Activated CD4-positive, alpha-beta T cell treated with anti-CD3 and anti-CD28 coated beads, Interleukin-10, Interleukin-2, amounts not matched to agents 100 ng/mL and 50 ng/mL, durations not matched to agents 16 hours and 8 hours (primary cell): Measurements from ENCODE around the gene SNX32.
A peak's percentile ranks its signal among the peaks of the same experiment; 100 is the strongest.

ENCODE experiments used
- DNase-seq: peaks from one replicate; pipeline ENCODE4 v3.0.0-alpha.2; 2020

The SNX32 gene

DNA sequence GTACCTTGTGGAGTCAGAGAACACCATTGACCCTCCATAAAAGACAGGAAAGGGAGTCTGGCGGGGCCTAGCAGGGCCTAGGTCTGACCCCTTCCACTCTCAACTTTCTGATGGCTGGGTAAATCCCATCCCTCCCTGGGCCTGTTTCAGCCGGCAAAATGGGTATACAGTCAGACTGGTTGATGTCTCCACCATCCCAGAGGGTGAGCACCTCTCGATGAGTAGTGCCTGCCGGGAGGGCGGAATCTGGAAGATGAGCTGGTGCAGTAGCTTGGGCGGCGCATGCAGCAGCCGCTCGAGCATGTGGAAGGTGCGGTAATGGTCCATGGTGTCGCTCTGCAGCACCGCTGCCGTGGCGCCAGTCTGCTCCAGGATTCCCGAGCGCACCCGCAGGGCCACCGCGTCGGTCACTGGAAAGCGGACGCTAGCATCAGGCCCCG lies 54.0 kb downstream of the SNX32 start:
- DNase-seq: peak; percentile 34

DNA sequence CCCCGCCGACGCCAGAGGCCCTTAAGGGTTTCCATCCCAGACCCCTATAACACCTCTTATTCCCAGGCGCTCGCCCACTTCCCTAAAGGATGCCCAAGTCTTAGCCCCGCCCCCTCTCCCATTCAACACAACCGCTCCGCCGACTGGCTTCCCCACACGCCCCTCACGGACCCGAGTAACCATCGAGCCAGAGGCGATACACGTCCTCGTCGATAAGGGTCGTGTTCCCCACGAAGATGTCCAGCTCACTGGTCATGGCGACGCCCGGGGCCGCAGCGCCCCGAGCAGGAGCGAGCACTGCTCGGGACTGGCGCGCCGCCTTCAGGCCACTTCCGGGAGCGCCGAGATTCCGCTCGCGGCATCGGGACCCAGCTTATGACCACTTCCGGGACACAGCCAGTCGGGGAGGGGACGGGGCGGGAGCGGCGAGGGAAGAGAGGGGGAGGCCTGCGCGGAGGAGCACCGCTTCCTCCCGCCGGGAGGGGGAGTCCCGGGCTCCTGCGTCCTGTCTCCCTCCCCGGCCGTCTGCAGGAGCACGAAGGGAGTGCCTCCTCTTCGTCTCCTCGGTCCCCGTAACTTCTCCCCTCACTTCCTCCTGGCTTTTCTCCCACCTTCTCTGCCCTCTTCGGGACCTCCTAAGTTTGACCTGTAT lies 54.5 kb downstream of the SNX32 start, which contains the start of gene FIBP:
FIBP (minus strand) TSS at position 309 of the 652 bp plus-strand sequence; CDS start at position 256, 53 bp downstream.
- DNase-seq: peak; percentile 98

DNA sequence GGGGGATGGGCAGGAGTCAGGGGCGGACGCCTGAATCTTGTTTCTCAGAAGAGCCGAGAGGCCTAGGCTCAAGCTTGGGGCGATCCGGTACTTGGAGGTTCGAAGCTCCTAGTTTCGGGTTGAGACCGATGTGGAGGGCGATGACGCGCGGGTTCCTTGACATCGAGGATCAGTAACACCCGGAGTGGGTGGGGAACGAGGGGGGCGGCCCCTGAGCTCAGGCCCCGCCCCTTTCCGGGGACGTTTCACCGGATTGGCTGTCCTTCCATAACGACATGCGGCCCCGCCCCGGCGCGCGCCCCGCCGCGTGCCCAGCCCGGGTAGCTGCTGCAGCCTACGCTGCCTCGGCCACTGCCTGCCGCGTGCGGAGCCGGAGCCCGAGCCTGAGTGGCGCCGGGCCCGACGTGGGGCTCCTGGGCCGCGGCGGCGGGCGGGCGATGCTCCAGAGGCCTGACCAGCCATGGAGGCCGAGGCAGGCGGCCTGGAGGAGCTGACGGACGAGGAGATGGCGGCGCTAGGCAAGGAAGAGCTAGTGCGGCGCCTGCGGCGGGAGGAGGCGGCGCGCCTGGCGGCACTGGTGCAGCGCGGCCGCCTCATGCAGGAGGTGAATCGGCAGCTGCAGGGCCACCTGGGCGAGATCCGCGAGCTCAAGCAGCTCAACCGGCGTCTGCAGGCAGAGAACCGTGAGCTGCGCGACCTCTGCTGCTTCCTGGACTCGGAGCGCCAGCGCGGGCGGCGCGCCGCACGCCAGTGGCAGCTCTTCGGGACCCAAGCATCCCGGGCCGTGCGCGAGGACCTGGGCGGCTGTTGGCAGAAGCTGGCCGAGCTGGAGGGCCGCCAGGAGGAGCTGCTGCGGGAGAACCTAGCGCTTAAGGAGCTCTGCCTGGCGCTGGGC lies 56.8 kb downstream of the SNX32 start, which contains the start of gene CCDC85B:
CCDC85B (plus strand) TSS at position 350 of the 895 bp plus-strand sequence; CDS start at position 461, 111 bp downstream.
- DNase-seq: peak; percentile 100

DNA sequence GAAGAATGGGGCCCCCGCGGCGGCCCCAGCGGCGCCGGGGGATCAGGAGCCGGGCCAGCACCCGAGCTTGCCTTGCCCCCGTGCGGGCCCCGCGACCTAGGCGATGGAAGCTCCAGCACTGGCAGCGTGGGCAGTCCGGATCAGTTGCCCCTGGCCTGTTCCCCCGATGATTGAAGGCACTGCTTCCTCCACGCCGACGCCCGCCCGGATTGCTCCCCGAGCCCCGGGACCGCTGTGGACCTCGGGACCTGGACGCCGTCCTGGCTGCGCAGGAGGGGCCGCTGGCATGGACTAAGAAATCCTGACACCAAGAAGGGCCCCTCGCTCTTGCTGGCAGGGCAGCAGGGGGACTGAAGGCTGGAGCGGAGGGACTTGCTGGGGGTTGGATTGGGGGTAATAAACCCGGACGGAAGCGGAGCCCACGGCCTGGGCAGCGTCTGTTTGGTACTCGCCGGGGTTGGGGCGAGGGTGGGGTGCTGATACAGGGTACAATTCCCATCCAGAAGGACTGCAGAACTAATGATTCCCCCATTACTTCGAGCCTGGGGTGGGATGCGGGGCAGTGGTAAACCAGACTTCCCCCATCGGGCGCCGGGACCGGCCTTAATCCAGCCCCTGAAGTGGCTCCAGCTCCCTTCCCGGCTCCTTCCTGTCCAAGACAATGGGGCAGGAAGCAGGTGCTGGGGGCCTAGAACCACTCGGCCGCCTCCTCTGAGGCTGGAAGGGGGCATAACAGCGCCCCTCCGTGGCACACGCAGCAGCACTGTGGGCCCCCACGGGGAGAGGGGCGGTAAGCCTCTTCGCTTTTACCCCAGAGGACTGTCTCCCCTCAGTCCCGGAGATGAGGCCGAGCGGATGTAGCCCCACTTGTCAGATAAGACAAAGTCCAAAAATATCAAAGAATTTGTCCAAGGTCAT lies 57.7 kb downstream of the SNX32 start:
- peak; percentile 60 for DNase-seq

DNA sequence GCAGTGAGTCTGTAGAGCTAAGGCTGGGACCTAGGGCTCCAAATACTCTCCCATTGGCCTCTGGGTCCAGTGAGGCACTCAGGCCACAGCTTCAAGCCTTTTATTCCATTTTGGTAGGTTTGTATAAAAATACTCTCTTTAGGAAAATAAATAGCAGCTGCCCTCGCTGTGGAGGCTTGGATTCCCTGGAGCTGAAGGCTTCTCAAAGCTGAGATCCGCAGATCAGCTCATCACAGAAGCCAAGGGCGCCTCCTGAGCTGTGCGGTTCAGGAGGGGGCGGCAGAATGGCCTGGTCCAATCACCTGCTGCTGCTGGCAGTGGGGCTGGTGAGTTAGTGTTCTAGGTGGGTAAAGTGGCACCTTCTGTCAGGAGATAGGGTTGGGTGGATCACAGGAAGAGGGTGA lies 58.4 kb downstream of the SNX32 start:
- DNase-seq: peak; percentile 49

DNA sequence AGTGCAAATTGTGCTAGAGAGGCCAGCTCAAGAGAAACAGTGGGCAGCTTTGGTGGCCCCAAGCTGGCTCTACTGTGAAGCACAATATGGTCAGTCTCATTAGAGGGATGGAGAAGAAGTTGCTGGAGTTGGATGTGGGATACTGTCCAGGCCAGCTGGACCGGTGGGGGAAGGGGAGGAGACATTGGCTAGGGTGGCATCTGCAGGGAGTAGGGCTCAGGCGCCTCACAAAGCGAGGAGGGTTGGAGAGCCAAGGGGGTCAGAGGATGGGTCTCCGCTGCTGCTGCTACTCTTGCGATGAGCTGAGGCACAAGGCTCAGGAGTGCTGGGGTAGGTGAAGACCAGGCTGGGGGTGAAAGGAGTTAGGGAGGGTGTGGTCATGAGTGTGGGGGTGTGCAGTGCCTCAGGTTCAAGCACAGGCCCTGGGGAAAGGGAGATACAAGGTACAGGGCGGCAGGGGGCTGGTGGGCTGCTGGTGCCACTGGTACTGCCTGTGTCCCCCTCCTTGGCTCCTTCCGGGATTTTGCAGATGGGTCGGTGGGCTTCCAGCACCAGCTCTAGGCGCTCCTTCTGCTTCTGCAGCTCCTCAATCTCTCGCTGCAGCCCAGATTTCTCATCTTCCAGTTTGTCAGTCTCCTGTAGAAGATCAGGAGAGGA lies 59.0 kb downstream of the SNX32 start:
- DNase-seq: no peak

DNA sequence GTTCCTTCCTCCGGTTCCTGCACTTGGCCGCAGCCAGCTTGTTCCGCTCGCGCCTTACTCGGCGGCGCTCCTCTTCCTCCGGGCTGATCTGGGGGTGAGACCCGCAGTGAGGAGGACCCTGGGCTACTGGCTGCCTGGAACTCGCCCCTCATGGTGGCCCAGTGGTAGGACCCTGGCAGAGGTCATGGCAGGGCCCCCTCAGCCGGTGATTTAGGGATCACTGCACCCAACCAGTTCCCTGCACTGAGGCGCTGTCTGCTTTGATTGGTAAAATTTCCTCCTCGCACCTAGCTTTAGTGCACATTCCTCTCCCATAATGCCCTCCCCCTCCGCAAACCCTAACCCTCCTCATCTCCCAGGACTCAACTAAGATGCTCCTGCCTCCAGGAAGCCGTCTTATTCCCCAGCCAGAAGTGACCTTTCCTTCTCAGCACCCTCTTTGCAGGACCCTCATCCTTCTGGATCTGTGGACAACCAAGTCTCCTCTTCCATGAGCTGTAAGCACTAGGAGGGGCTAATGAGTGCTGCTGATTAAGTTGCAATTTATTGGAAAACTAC lies 60.4 kb downstream of the SNX32 start:
- peak; percentile 69 for DNase-seq

DNA sequence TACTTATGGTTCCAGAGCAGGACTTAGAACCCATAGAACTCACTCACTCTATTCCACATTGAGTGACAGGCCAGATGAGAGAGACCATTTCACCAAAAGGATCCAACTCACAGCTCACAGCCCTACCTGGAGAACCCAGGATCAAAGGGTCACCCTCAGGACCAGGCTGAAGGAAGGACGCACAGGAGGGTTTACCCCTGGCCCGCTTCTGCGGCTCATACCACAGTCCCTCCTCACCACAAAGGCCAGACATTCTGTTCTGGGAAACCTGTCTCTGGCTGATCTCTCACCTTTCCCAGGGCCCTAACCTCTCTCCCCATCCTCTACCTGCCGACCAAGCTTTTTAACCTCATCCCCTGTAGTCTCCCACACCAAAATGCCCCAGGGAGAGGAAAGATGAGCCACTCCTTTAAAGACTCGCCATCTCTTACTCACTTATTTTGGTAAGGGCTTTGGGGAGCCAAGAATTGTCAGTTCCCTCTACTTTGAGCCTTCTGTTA lies 61.8 kb downstream of the SNX32 start:
- no peak for DNase-seq

DNA sequence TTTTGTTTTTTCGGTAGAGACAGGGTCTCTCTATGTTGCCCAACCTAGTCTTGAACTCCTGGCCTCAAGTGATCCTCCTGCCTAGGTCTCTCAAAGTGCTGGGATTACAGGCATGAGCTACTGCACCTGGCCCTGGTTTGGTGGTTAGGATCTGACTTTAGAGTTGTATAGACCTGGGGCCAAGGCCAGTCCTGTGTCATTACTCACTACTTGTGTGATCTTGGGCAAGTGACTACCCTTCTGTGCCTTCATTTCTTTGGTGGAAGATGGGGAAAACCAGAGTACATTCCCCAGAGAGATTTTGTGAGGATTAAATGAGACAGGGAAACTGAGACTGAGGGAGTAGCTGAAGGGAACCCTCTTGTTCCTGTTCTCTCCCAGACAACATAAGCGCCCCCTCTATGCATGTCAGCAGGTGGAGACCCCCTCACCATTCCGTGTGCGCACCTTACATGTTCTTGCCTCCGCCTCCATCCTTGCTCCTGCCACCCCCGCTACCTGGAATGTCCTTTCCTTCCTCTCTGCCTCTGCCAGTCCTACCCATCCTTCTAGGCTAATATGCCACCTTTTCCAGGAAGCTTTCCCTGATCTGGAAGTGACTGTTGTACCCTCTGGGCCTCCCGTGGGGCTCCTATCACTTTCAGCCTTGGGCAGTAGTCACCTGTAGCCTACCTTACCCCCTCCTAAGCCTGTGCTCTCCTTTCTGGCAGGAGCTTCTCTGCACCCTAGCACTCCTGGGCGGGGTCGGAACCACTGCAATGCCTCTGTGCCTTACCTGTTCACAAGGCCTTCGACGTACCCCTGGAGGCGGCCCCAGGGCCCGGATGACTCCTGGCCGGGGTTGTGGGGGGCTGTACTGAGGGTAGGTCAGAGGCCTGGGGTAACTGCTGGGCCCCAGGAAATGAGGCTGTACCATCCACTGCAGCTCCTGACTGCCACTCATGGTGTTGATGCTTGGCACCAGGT lies 62.6 kb downstream of the SNX32 start:
- no peak for DNase-seq

DNA sequence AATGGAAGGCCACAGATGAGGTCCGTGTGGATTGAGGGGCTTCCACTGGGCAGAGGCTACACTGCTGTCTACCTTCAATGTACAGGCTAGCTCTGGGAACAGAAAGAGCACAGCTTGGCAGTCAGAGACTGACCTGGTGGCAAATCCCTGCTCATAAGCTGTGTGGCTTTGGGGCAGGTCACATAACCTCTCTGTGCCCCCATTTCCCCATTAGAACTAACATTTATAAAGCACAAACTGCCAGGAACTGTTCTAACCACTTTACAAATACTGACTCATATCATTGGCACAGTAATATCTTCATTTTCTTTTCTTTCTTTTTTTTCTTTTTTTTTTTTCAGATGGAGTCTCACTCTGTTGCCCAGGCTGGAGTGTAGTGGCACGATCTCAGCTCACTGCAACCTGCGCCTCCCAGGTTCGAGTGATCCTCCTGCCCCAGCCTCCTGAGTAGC lies 63.3 kb downstream of the SNX32 start:
- peak; percentile 54 for DNase-seq

DNA sequence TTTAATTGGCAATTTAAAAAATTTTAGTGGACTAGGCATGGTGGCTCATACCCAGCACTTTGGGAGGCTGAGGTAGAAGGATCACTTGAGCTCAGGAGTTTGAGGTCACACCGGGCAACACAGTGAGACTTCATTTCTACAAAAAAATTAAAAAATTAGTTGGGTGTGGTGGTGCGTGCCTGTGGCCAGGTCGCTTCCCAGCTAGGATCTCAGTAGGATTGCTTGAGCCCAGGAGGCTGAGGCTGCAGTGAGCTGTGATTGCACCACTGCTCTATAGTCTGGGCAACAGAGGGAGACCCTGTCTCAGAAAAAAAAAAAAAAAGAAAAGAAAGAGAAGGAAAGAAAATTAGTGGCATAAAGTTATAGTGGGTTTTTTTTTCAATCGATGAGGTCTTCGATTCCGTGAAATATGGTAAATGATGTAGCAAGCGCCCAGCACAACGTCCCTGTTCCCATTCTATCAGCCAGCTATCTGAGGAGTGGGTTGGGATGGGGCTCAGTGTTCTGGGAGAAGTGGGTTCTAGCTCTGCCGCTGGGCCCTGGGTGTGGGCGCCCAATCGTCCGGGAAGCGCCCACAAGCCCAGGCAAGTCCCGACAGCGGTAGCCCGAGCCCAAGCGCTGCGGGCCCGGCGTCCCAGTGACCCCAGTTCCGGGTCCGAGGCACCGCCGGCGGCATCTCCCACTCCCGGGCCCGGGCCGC lies 65.0 kb downstream of the SNX32 start:
- DNase-seq: no peak

DNA sequence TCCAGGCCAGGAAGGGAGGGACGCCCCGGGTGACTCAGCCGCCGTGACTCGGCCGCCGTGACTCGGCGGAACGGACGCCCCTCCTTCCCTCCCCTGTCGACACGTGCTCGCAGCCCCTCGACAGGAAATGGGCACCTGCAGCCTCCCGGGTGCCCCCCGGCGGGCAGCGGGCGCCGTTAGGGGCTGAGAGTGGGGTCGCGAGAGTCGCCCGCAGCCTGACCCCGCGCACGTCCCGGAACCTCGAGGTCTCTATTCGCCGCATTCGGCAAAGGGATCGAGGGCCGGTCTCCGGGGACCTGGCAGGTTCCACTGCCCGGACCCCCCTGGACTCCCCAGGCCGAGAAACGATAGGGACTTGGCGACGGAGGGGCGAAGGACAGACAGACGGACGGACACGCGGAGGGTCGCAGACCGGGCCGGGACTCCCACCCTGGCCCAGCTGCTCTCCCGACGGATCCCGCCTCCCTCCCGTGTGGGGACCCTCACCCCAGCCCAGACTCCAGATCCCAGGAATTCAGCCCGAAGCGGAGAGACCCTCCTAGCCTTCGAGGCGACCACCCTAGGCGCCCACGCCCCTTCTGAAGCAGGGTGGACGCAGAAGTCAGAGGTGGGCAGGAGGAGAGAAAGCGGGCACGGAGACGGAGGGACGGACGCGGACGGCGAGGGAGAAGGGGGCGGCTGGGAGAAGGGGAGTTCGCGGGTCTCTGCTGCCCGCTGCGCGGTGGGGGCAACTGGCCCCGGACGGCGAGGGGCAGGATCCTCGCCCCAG lies 65.8 kb downstream of the SNX32 start:
- peak; percentile 82 for DNase-seq

DNA sequence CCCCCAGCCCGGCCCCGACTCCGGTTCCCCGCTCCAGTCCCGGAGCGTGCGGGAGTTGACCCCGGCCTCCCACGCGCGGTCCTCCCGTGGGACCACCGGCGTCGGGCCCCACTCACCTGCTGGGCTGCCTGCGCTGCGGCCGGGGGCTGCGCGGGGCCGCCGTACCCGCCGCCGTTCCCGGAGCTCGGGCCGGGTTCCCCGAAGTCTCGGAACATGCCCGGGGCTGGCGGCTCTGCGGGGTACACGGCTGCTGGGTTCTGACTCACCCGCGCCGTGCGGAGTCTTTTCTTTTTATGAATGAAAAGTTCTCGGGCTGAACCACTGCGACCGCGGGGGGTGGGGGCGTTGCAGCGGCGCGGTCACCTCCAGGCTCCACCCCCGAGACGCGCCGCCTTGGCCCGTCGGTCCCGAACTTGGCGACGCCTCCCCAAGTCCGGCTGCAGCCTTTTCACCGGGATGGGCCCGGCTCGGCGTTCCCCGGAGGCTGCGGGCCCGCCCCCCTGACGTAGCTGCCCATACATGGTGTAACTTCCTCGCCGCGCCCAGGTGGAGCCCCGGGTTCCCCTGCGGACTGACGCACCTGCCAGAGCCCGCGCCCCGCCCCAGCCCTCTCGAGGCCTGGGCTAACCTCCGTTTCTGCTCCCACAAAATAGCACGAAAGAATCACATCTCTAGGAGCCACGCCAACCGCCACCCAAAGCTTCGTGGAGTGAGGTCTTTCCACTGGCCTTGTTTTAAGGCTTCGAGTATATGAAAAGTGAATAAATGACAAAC lies 66.5 kb downstream of the SNX32 start, which contains the start of gene FOSL1:
FOSL1 (minus strand) TSS at position 264 of the 774 bp plus-strand sequence; CDS start at position 215, 49 bp downstream.
- DNase-seq: peak; percentile 96

DNA sequence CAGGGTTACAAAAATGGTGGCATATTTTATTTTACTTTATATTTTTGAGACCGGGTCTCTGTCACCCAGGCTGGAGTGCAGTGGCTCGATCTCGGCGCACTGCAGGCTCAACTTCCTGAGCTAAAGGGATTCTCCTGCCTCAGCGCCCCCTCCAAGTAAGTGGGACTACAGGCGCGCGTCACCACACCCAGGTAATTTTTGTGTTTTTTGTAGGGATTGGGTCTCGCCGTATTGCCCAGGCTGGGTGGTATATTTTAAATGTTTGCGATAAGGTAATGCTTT lies 67.1 kb downstream of the SNX32 start:
- DNase-seq: no peak

DNA sequence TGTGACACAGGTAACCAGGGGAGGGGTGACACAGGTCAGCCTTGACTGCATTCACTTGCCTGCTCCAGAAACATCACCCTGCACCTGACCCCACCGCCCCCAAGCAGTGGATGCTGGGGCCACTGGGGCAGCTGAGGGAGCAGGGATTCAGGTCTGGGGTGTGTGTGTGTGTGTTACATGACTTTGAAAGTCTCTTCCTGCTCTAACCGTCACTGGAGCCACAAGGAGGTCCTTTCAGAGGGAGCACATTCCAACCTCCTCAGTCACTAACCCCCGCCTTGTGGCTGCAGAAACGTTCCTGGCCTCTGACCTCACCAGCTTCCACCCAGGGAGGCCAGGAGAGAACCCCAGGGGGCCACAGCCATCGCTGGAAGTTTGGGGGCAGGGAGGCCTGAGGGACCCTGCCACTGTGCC lies 69.3 kb downstream of the SNX32 start:
- DNase-seq: no peak
